ENCODE data around the gene COL18A1.

GRCh38 chr21:45460611-45461368, 55.8 kb downstream of the COL18A1 start:
- TF ChIP-seq CTCF (IDR thresholded peaks at IDR 0.05; ENCODE audit: low read depth, low read length) (no peak), POLR2A (IDR thresholded peaks at IDR 0.05; ENCODE audit: extremely low read depth, insufficient read length) (no peak), MYC (IDR thresholded peaks at IDR 0.05; ENCODE audit: low read depth, low read length) (no peak)
- TF ChIP-seq, protein P1, sequence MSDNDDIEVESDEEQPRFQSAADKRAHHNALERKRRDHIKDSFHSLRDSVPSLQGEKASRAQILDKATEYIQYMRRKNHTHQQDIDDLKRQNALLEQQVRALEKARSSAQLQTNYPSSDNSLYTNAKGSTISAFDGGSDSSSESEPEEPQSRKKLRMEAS (IDR thresholded peaks at IDR 0.05; ENCODE audit: low read depth, low read length), result no peak

All from NB4 (cell line).